H1 (cell line): ENCODE measurements around the gene AKT1. TPM values are rescaled to one million over a fixed set of nuclear protein-coding genes. Genes with fewer than 3 reads are reported as not detected.
"Not testable (repeated sequence)": the region's sequence is repeated elsewhere in the genome, so short reads cannot be mapped to it uniquely, and the experiment has no call there.

Experiments used
- CTCF ChIA-PET: fragments of 300-600 bp; sonication (Branson Sonifier 250); formaldehyde crosslinking; loops from one replicate; lab custom pipeline; 2021; ENCODE audit not compliant: partially characterized antibody; lab: Charles Lee
- POLR2A ChIA-PET: fragments of 300-600 bp; sonication (Branson Sonifier 250); formaldehyde crosslinking; loops from one replicate; lab custom pipeline; 2021; ENCODE audit warnings: inconsistent platforms; ENCODE audit not compliant: partially characterized antibody; lab: Charles Lee
- DNase-seq, 2 experiments: peaks; one replicate each; pipeline versions ENCODE4 v3.0.0 to v3.0.0-alpha.2; 2010 to 2022; ENCODE audit warnings: low spot score in 2 of 2, low read depth in 1 of 2, mixed read lengths in 1 of 2
- FAIRE-seq: peaks from 2 replicates; lab custom pipeline; 2011; peaks lifted over from hg19 to GRCh38; lab: Jason Lieb, UNC
- H2AFZ ChIP-seq: 2 replicates; pipeline ENCODE4 v1.8.1; 2012; ENCODE audit warnings: low read length, inconsistent platforms
- H2AK5ac ChIP-seq: 2 replicates; pipeline ENCODE4 v1.6.1; 2013; ENCODE audit warnings: low read depth, low read length
- H2BK120ac ChIP-seq: replicated peaks from 2 replicates; pipeline ENCODE3; 2013; ENCODE audit warnings: low read depth, low read length, inconsistent platforms
- H2BK12ac ChIP-seq: 2 replicates; pipeline ENCODE4 v1.6.1; 2013; ENCODE audit warnings: low read depth, low read length
- H2BK15ac ChIP-seq: 2 replicates; pipeline ENCODE4 v1.6.1; 2013; ENCODE audit warnings: low read length
- H2BK20ac ChIP-seq: 2 replicates; pipeline ENCODE4 v1.6.1; 2013; ENCODE audit warnings: low read length
- H2BK5ac ChIP-seq: 2 replicates; pipeline ENCODE4 v1.6.1; 2013; ENCODE audit warnings: low read depth, low read length
- H3K14ac ChIP-seq: 2 replicates; pipeline ENCODE4 v1.6.1; 2013; ENCODE audit warnings: inconsistent platforms; ENCODE audit not compliant: insufficient read length
- H3K18ac ChIP-seq: 2 replicates; pipeline ENCODE4 v1.6.1; 2013; ENCODE audit warnings: low read length; ENCODE audit errors: extremely low read depth
- H3K23ac ChIP-seq: 2 replicates; pipeline ENCODE4 v1.6.1; 2013; ENCODE audit warnings: inconsistent platforms; ENCODE audit not compliant: insufficient read length
- H3K23me2 ChIP-seq: 2 replicates; pipeline ENCODE4 v1.6.1; 2013; ENCODE audit warnings: low read depth, low read length
- H3K27ac ChIP-seq: 2 replicates; pipeline ENCODE4 v1.6.1; 2011; ENCODE audit warnings: low read depth, low read length, inconsistent platforms
- H3K27me3 ChIP-seq, 4 experiments: replicated peaks in 1 of 4; 1 replicate in 1 of 4; 2 replicates in 3 of 4; pipeline versions ENCODE4 v1.6.1 to v1.8.1; 2011 to 2013; ENCODE audit warnings: low read length in 3 of 4, mild to moderate bottlenecking in 3 of 4, inconsistent platforms in 2 of 4, mixed read lengths in 2 of 4, moderate library complexity in 1 of 4; ENCODE audit not compliant: control insufficient read depth in 3 of 4, insufficient read depth in 3 of 4; ENCODE audit errors: extremely low read depth in 1 of 4
- H3K36me3 ChIP-seq, 4 experiments: 2 replicates each; pipeline versions ENCODE4 v1.6.1 to v1.8.1; 2011 to 2013; ENCODE audit warnings: mild to moderate bottlenecking in 4 of 4, low read length in 3 of 4, moderate library complexity in 2 of 4, control low read depth in 1 of 4, inconsistent platforms in 1 of 4; ENCODE audit not compliant: insufficient read depth in 4 of 4, control insufficient read depth in 2 of 4
- H3K4ac ChIP-seq: replicated peaks from 2 replicates; pipeline ENCODE3; 2013; ENCODE audit warnings: low read length, low read depth, mixed read lengths, inconsistent platforms; ENCODE audit not compliant: insufficient read length
- H3K4me1 ChIP-seq, 4 experiments: replicated peaks in 1 of 4; 1 replicate in 1 of 4; 2 replicates in 3 of 4; pipeline versions ENCODE4 v1.6.1 to v1.8.1; 2011 to 2013; ENCODE audit warnings: low read length in 3 of 4, inconsistent platforms in 2 of 4, mixed read lengths in 1 of 4; ENCODE audit not compliant: insufficient read depth in 4 of 4, control insufficient read depth in 3 of 4
- H3K4me2 ChIP-seq, 2 experiments: 2 replicates each; pipeline versions ENCODE4 v1.6.1 to v1.8.1; 2011 to 2013; ENCODE audit warnings: low read depth in 2 of 2, low read length in 2 of 2, control low read depth in 1 of 2, inconsistent platforms in 1 of 2, mild to moderate bottlenecking in 1 of 2; ENCODE audit not compliant: insufficient read depth in 1 of 2
- H3K4me3 ChIP-seq, 4 experiments: fragments of 200-600, 300-600 bp in 1 of 4; sonication (generic), shearing (Covaris generic), sonication (Bioruptor Twin) in 1 of 4; 2 replicates each; pipeline versions ENCODE4 v1.5.1 to v1.8.1; 2011 to 2016; ENCODE audit warnings: low read length in 4 of 4, low read depth in 3 of 4, control low read depth in 2 of 4, inconsistent platforms in 2 of 4, mild to moderate bottlenecking in 2 of 4, mixed read lengths in 1 of 4, moderate library complexity in 1 of 4; ENCODE audit not compliant: insufficient read depth in 2 of 4; ENCODE audit errors: extremely low read depth in 1 of 4
- H3K56ac ChIP-seq: replicated peaks from 2 replicates; pipeline ENCODE3; 2013; ENCODE audit warnings: low read depth, mild to moderate bottlenecking, mixed read lengths, low read length, inconsistent platforms; ENCODE audit not compliant: insufficient read length
- H3K79me1 ChIP-seq: 2 replicates; pipeline ENCODE4 v1.6.1; 2013; ENCODE audit warnings: low read depth, low read length, control low read depth
- H3K79me2 ChIP-seq, 2 experiments: 2 replicates each; pipeline versions ENCODE4 v1.6.1 to v1.8.1; 2012 to 2013; ENCODE audit warnings: low read length in 2 of 2, mild to moderate bottlenecking in 2 of 2, inconsistent platforms in 1 of 2; ENCODE audit not compliant: insufficient read depth in 2 of 2, control insufficient read depth in 1 of 2
- H3K9ac ChIP-seq, 4 experiments: replicated peaks in 1 of 4; 1 replicate in 1 of 4; 2 replicates in 3 of 4; pipeline versions ENCODE4 v1.6.1 to v1.8.1; 2011 to 2013; ENCODE audit warnings: low read depth in 3 of 4, low read length in 3 of 4, control low read depth in 2 of 4, mild to moderate bottlenecking in 2 of 4, moderate library complexity in 2 of 4, inconsistent platforms in 1 of 4; ENCODE audit errors: extremely low read depth in 1 of 4
- H3K9me3 ChIP-seq, 2 experiments: 2 replicates each; pipeline versions ENCODE4 v1.6.1 to v1.8.1; 2012 to 2013; ENCODE audit warnings: mild to moderate bottlenecking in 2 of 2, moderate library complexity in 2 of 2, control low read depth in 1 of 2, inconsistent platforms in 1 of 2, low read depth in 1 of 2, low read length in 1 of 2, mixed read lengths in 1 of 2; ENCODE audit not compliant: insufficient read depth in 2 of 2
- H4K20me1 ChIP-seq, 2 experiments: replicated peaks in 1 of 2; 2 replicates each; pipeline versions ENCODE3 to v1.8.1; 2011 to 2013; ENCODE audit warnings: inconsistent platforms in 2 of 2, low read length in 2 of 2, mild to moderate bottlenecking in 1 of 2; ENCODE audit not compliant: insufficient read depth in 2 of 2, control insufficient read depth in 1 of 2
- H4K5ac ChIP-seq: 2 replicates; pipeline ENCODE4 v1.6.1; 2013; ENCODE audit warnings: low read length, low read depth, mixed read lengths, inconsistent platforms; ENCODE audit not compliant: insufficient read length
- H4K8ac ChIP-seq: 2 replicates; pipeline ENCODE4 v1.8.0; 2013; ENCODE audit warnings: mild to moderate bottlenecking, moderate library complexity, low read length, inconsistent platforms; ENCODE audit not compliant: insufficient read depth; ENCODE audit errors: extremely low read depth
- H4K91ac ChIP-seq: replicated peaks from 2 replicates; pipeline ENCODE3; 2013; ENCODE audit warnings: low read length, mixed read lengths, inconsistent platforms; ENCODE audit not compliant: insufficient read length
- CBX5 ChIP-seq: fragments of 300-800, 300-1000 bp; sonication (generic); IDR thresholded peaks from 2 replicates; pipeline ENCODE4 v1.7.1; 2016; ENCODE audit warnings: antibody characterized with exemption, low read length, low read depth
- GABPA ChIP-seq: IDR thresholded peaks from 2 replicates; pipeline ENCODE4 v1.6.1; 2011; ENCODE audit warnings: mild to moderate bottlenecking, low read length, moderate library complexity, borderline replicate concordance; ENCODE audit not compliant: insufficient read depth
- WGBS, 2 experiments: shearing (Covaris generic) in 1 of 2; methylation state at CpG; one replicate each; pipeline versions ENCODE4 v1.1.6 to v1.1.7; 2013 to 2015; ENCODE audit warnings: low lambda C conversion rate in 2 of 2, mixed read lengths in 2 of 2, inconsistent platforms in 1 of 2, low coverage in 1 of 2, missing lambda C conversion rate in 1 of 2; ENCODE audit not compliant: insufficient replicate concordance in 2 of 2, insufficient coverage in 1 of 2, insufficient read length in 1 of 2; ENCODE audit errors: extremely low coverage in 1 of 2, missing lambda C conversion rate in 1 of 2; 5-methylcytosine and 5-hydroxymethylcytosine counted together
- polyA plus RNA-seq, 7 experiments: library from polyadenylated mRNA; depleted of rRNA in 3 of 7; stranded (reverse) in 5 of 7; unstranded in 2 of 7; fragments of >200 nt in 5 of 7; fragments of 200-250 nt in 2 of 7; gene quantifications; 1 replicate in 5 of 7; 2 replicates in 1 of 7; 4 replicates in 1 of 7; pipeline versions ENCODE4 v1.2.1 to v1.2.3, GENCODE V29; 2011 to 2013; ENCODE audit warnings: missing spikeins in 2 of 7, mixed read lengths in 2 of 7
- total RNA-seq: library from RNA; stranded (reverse); fragmentation: NEBNext Ultra II Directional; extraction: Animal tissue kit (Norgen Biotek cat#: 25700); gene quantifications from 2 replicates; pipeline ENCODE4 v1.2.1, GENCODE V29; 2021

Gene AKT1
- total and polyA plus RNA-seq, 2 of the 8 experiments (the other 6 are each of a cell fraction or from before 2014, with no cell fraction given), result 68.1 to 71.5 TPM

GRCh38 chr14:104729835-104730181 is 65.7 kb downstream of the AKT1 start (continued):
- TF ChIP-seq GABPA, result no peak
- no peak for TF ChIP-seq CBX5

- H2BK12ac ChIP-seq, H3K36me3 ChIP-seq, H3K79me2 ChIP-seq, H3K23me2 ChIP-seq, H4K91ac ChIP-seq, H3K18ac ChIP-seq, H4K8ac ChIP-seq, H2BK15ac ChIP-seq, H3K79me1 ChIP-seq, H2BK20ac ChIP-seq, H2BK120ac ChIP-seq, H3K56ac ChIP-seq, H2AK5ac ChIP-seq, DNase-seq, H4K20me1 ChIP-seq, H3K23ac ChIP-seq, H3K4me2 ChIP-seq, H3K27me3 ChIP-seq, H2AFZ ChIP-seq, H3K9me3 ChIP-seq, H4K5ac ChIP-seq, H3K9ac ChIP-seq, H3K27ac ChIP-seq, FAIRE-seq, H3K4me3 ChIP-seq, H3K14ac ChIP-seq, H3K4ac ChIP-seq, H2BK5ac ChIP-seq: not testable (repeated sequence)
- WGBS, 2 experiments, result 92% methylated on average over 18 of the region's 73 CpGs; no CpG with 5 or more reads in 1 of the 2 experiments
- POLR2A ChIA-PET, result interaction anchor here (0.7 kb wide), 1 partner anchor 25 kb away, joined by 3 read pairs; no protein-coding TSS in a partner anchor
- CTCF ChIA-PET, result interaction anchor here (0.6 to 1.5 kb wide), 7 partner anchors 9 to 71 kb away, joined by 3 to 7 read pairs (median 3); no protein-coding TSS in a partner anchor
- peaks cover 0 to 12% (median 8%) of the 10 kb centered on the region in 4 experiments; a peak in 6 of 7 replicates for H3K4me1 ChIP-seq
Measured at GRCh38 chr14:104729176-104729834, 66.2 kb downstream of the AKT1 start.
